Endothelial cell of umbilical vein (primary cell): ENCODE data around the gene NDUFAF2. TPM values are rescaled to one million over a fixed set of nuclear protein-coding genes. Genes with fewer than 3 reads are reported as not detected.

Experiments used
- BruUV-seq: library from RNA; stranded (reverse); fragments of 400-500 nt; replicated peaks from 2 replicates; lab custom pipeline; 2021; lab: Mats Ljungman, UMichigan
- CTCF ChIA-PET: fragments of 300-600, 350-600 bp; sonication (Branson Sonifier 250); formaldehyde crosslinking; loops from one replicate; lab custom pipeline; 2021; ENCODE audit warnings: antibody characterized with exemption, inconsistent platforms; lab: Charles Lee
- POLR2A ChIA-PET: fragments of 300-600, 350-600 bp; sonication (Branson Sonifier 250); formaldehyde crosslinking; loops from one replicate; lab custom pipeline; 2021; ENCODE audit warnings: antibody characterized with exemption, inconsistent platforms; lab: Charles Lee
- DNase-seq: peaks from one replicate; pipeline ENCODE4 v3.0.0-alpha.2; 2011; ENCODE audit warnings: low read depth, low spot score
- FAIRE-seq: peaks from 2 replicates; lab custom pipeline; 2011; peaks lifted over from hg19 to GRCh38; lab: Jason Lieb, UNC
- H2AFZ ChIP-seq: 2 replicates; pipeline ENCODE4 v1.6.0; 2012; ENCODE audit warnings: low read depth, low read length, control low read depth, inconsistent platforms
- H3K27ac ChIP-seq: 2 replicates; pipeline ENCODE4 v1.5.1; 2011; ENCODE audit warnings: low read depth, mild to moderate bottlenecking, control low read depth, low read length, moderate library complexity; ENCODE audit not compliant: insufficient read depth
- H3K27me3 ChIP-seq, 2 experiments: 2 replicates each; pipeline versions ENCODE4 v1.6.0 to v1.6.1; 2011; ENCODE audit warnings: low read length in 2 of 2, mixed read lengths in 1 of 2; ENCODE audit not compliant: control insufficient read depth in 2 of 2, insufficient read depth in 2 of 2
- H3K36me3 ChIP-seq, 2 experiments: 2 replicates in 1 of 2; 3 replicates in 1 of 2; pipeline ENCODE4 v1.5.1; 2011; ENCODE audit warnings: low read length in 2 of 2, mild to moderate bottlenecking in 1 of 2, moderate library complexity in 1 of 2; ENCODE audit not compliant: control insufficient read depth in 2 of 2, insufficient read depth in 2 of 2; ENCODE audit errors: extremely low read depth in 1 of 2
- H3K4me1 ChIP-seq: 3 replicates; pipeline ENCODE4 v1.5.1; 2011; ENCODE audit warnings: mild to moderate bottlenecking, low read length; ENCODE audit not compliant: control insufficient read depth, insufficient read depth; ENCODE audit errors: extremely low read depth
- H3K4me2 ChIP-seq: 2 replicates; pipeline ENCODE4 v1.6.1; 2011; ENCODE audit warnings: low read length, control low read depth, mixed read lengths; ENCODE audit not compliant: insufficient read depth
- H3K4me3 ChIP-seq, 3 experiments: fragments of 200-600 bp in 1 of 3; sonication (generic), shearing (Covaris generic) in 1 of 3; replicated peaks in 1 of 3; 2 replicates each; pipeline ENCODE4 v1.5.1; 2011 to 2016; ENCODE audit warnings: control low read depth in 3 of 3, low read length in 3 of 3, mild to moderate bottlenecking in 2 of 3, inconsistent platforms in 1 of 3, low read depth in 1 of 3, moderate library complexity in 1 of 3; ENCODE audit not compliant: insufficient read depth in 1 of 3
- H3K79me2 ChIP-seq: 2 replicates; pipeline ENCODE4 v1.6.0; 2012; ENCODE audit warnings: low read length, inconsistent platforms; ENCODE audit not compliant: control insufficient read depth, insufficient read depth
- H3K9ac ChIP-seq: replicated peaks from 2 replicates; pipeline ENCODE3; 2011; ENCODE audit warnings: low read length, control low read depth; ENCODE audit not compliant: insufficient read depth; ENCODE audit errors: extremely low read depth
- H3K9me1 ChIP-seq: replicated peaks from 3 replicates; pipeline ENCODE4 v1.6.0; 2011; ENCODE audit warnings: mild to moderate bottlenecking, low read length; ENCODE audit not compliant: control insufficient read depth, insufficient read depth; ENCODE audit errors: extremely low read depth
- H3K9me3 ChIP-seq: replicated peaks from 2 replicates; pipeline ENCODE4 v1.5.1; 2012; ENCODE audit warnings: low read length, inconsistent platforms; ENCODE audit not compliant: control insufficient read depth, insufficient read depth
- H4K20me1 ChIP-seq: replicated peaks from 2 replicates; pipeline ENCODE3; 2011; ENCODE audit warnings: mild to moderate bottlenecking, low read length; ENCODE audit not compliant: control insufficient read depth, insufficient read depth; ENCODE audit errors: extremely low read depth
- CTCF ChIP-seq, 2 donors: IDR thresholded peaks; 1 replicate in 1 of 2; 2 replicates in 1 of 2; pipeline ENCODE4 v1.5.1; 2011; ENCODE audit warnings: low read length in 2 of 2, mild to moderate bottlenecking in 2 of 2, moderate library complexity in 2 of 2, control low read depth in 1 of 2, inconsistent platforms in 1 of 2, low read depth in 1 of 2; ENCODE audit not compliant: insufficient read depth in 1 of 2; ENCODE audit errors: extremely low read depth in 1 of 2
- GATA2 ChIP-seq: IDR thresholded peaks from 2 replicates; pipeline ENCODE4 v1.7.0; 2011; ENCODE audit warnings: low read depth, mild to moderate bottlenecking, moderate library complexity, mixed read lengths, low read length; ENCODE audit not compliant: insufficient read length, insufficient read depth
- POLR2AphosphoS5 ChIP-seq: IDR thresholded peaks from 2 replicates; pipeline ENCODE4 v1.6.1; 2012; ENCODE audit warnings: low read depth, mild to moderate bottlenecking, control low read depth, low read length, moderate library complexity; ENCODE audit not compliant: insufficient read depth
- dilution Hi-C: fragments of 300-500 bp; cut with MboI; formaldehyde crosslinking; loops from one replicate; pipeline ENCODE4 v1.15.0; 2019; ENCODE audit warnings: low sequenced_read_pairs; ENCODE audit not compliant: extremely low pct_ligation_motif_present
- intact Hi-C: fragments of 100-400 bp; cut with micrococcal nuclease; formaldehyde crosslinking; loops from one replicate; pipeline ENCODE4 v1.10.0; 2022
- polyA plus RNA-seq, 4 experiments: library from polyadenylated mRNA; depleted of rRNA in 3 of 4; stranded (reverse) in 3 of 4; unstranded in 1 of 4; fragments of >200 nt; gene quantifications; 2 replicates each; pipeline versions ENCODE4 v1.2.1 to v1.2.3, GENCODE V29; 2011 to 2012; ENCODE audit warnings: missing spikeins in 1 of 4
- total RNA-seq: library from RNA; stranded (reverse); gene quantifications from 2 replicates; pipeline ENCODE4 v1.2.3, GENCODE V29; 2021

NDUFAF2 gene
- total and polyA plus RNA-seq, 2 donors (not counting 3 experiments of a cell fraction or from before 2014, with no cell fraction given): 10.7 to 39.9 TPM

GRCh38 chr5:60997721-60998120 is 52.7 kb downstream of the NDUFAF2 start:
- Histone ChIP-seq H3K9me1 (no peaks in the 10 kb centered on the region), H3K4me2 (no peak overlapping the region), H3K4me1 (peaks cover 15% of the 10 kb centered on the region), H3K9ac (no peak overlapping the region), H3K9me3 (no peaks in the 10 kb centered on the region), H3K36me3 (peaks cover 0 to 3% of the 10 kb centered on the region in 2 experiments), H3K27me3 (no peaks in the 10 kb centered on the region), H3K4me3 (no peak overlapping the region), H4K20me1 (no peaks in the 10 kb centered on the region), H3K79me2 (no peaks in the 10 kb centered on the region), H3K27ac (no peak overlapping the region), H2AFZ (no peak overlapping the region)
- FAIRE-seq: peak; percentile 55
- DNase-seq: no peak
- POLR2A ChIA-PET: no interaction called here
- no TSS peak for BruUV-seq
- dilution Hi-C loops (no loop called here), intact Hi-C loops (no loop called here)
- CTCF ChIA-PET: interaction anchor here (1.3 kb wide), 1 partner anchor 21 kb away, joined by 3 read pairs; no protein-coding TSS in a partner anchor
- TF ChIP-seq CTCF (IDR thresholded peaks at IDR 0.05; ENCODE audit: extremely low read depth in 1 of 2, insufficient read depth in 1 of 2, low read depth in 1 of 2, low read length in 2 of 2) (no peak), GATA2 (no peak), POLR2AphosphoS5 (no peak)

- Histone ChIP-seq H3K36me3 (no peaks in the 10 kb centered on the region), H3K4me3 (no peak overlapping the region), H3K9ac (no peak overlapping the region), H3K27me3 (no peaks in the 10 kb centered on the region), H3K27ac (no peak overlapping the region), H2AFZ (no peak overlapping the region), H3K9me1 (no peaks in the 10 kb centered on the region), H3K4me1 (peaks cover 15% of the 10 kb centered on the region), H3K4me2 (no peak overlapping the region), H3K9me3 (no peaks in the 10 kb centered on the region), H4K20me1 (no peaks in the 10 kb centered on the region), H3K79me2 (no peaks in the 10 kb centered on the region)
- no peak for TF ChIP-seq CTCF (IDR thresholded peaks at IDR 0.05; ENCODE audit: extremely low read depth in 1 of 2, insufficient read depth in 1 of 2, low read depth in 1 of 2, low read length in 2 of 2)
- ChIA-PET CTCF (interaction anchor here (3.3 kb wide), 1 partner anchor 22 kb away, joined by 11 read pairs; no protein-coding TSS in a partner anchor), POLR2A (no interaction called here)
- dilution Hi-C loops: no loop called here
- FAIRE-seq (no peak), DNase-seq (no peak)
- intact Hi-C loops: no loop called here
- BruUV-seq: no TSS peak
Observed at GRCh38 chr5:61000887-61001286, 55.9 kb downstream of the NDUFAF2 start.
